Stimulated activated CD4-positive, alpha-beta T cell treated with anti-CD3 and anti-CD28 coated beads, TNF-alpha, amount 100 ng/mL, for 24 hours (primary cell): ENCODE results near the gene RIPPLY2.
"Not testable (repeated sequence)": the region's sequence is repeated elsewhere in the genome, so short reads cannot be mapped to it uniquely, and the experiment has no call there.

ENCODE experiments used
- DNase-seq, 3 experiments: peaks; one replicate each; pipeline ENCODE4 v3.0.0-alpha.2; 2020; ENCODE audit warnings: low read depth in 3 of 3

Gene RIPPLY2, protein sequence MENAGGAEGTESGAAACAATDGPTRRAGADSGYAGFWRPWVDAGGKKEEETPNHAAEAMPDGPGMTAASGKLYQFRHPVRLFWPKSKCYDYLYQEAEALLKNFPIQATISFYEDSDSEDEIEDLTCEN

DNA sequence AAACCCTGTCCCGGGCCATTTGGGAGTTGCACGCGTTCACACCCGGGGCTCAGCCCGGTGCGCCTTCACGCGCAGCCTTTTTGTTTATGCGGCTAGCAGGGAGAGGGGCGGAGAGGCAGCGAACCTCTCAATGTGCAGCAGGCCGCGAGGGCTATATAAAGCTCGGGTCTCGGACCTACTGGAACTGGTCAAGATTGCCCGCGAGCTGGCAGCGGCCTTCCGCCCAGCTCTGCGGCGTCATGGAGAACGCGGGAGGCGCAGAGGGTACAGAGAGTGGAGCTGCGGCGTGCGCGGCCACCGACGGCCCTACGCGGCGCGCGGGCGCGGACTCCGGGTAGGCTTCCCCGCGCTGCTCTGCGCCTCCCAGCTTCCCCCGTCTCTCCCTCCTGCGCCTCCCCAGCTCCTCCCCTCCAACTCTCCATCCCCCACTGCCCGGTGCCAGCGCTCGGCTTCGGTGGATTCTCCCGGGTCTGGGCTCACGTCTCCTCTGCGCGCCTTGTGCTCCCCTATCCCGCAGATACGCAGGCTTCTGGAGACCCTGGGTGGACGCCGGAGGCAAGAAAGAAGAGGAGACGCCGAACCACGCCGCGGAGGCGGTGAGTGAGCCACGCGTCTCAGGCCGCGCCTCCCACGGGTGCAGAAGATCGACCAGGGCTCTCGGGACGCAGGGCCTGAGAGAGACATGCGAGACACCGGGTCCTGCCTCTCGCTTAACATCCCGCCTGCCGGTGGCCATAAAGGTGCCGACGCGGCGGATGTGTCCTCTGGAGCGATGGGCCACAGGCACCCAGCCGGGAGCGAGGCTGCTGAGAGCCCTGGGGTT is at the start of gene RIPPLY2:
RIPPLY2 (plus strand) TSS at position 183 of the 823 bp plus-strand sequence; CDS start at position 240, 57 bp downstream.
- DNase-seq: peak in 1 of 3 experiments; percentile 9

DNA sequence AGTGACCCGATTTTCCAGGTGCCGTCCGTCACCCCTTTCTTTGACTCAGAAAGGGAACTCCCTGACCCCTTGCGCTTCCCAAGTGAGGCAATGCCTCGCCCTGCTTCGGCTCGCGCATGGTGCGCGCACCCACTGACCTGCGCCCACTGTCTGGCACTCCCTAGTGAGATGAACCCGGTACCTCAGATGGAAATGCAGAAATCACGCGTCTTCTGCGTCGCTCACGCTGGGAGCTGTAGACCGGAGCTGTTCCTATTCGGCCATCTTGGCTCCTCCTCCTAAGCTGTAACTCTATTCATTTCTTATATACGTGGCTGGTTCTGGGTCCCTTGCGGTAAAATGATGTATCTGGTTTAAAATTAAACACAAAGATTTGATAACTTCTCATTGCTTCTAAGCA is 49.7 kb upstream of the RIPPLY2 start:
- DNase-seq: not testable (repeated sequence)

DNA sequence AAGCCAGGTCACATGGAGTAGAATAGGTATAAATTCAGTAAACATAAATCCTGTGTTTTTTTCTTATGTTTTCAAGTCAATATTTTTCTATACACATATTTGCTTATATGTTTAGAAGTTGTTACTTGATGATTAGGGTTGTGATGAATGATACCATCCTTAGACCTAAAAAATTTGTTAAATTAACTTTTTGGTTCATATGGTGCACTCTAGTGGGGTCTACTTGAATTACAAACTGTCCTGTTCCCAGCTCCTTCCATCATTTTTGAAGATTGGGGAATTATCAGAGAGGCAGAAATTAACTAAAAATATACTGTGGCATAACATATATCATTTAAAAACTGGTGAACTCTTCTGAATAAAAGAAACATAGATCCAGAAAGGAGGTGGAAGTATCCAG is 48.3 kb upstream of the RIPPLY2 start:
- DNase-seq: no peak

DNA sequence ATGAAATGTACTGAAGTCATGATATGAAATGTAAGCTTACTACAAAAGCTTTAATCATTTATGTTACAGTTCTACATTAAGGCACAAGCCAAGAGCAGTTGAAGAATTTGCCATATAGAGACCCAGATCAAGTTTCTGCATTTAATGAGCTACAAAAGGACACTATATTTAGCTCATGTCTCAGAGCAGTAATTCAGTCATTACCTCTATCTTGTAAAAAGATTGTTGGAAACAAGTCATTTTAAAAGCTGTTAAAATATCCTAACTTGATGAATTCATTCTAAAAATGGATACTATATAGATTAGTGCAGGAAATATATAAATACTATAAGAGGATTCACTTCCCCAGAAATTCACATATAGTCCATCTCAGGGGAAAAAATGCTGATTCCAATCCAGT is 45.2 kb upstream of the RIPPLY2 start:
- DNase-seq: no peak

DNA sequence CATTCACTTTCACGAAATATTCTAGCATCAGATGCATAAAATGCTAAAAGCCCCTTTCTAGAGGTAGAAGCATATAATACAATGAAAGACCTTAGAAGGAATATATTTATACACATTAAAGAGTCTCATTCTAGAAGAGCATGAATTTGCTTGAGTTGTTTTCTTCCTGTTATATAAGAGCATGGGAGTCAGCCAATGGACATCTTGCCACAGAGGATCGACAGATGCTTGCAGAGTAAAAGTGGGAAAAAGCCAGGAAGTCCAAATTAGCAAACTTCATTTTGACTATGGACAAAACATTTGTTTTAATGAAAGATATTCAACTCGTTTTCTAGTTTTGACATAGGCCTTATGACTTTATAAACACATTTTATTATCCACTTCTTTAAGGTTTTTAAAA is 44.2 kb upstream of the RIPPLY2 start:
- DNase-seq: no peak

DNA sequence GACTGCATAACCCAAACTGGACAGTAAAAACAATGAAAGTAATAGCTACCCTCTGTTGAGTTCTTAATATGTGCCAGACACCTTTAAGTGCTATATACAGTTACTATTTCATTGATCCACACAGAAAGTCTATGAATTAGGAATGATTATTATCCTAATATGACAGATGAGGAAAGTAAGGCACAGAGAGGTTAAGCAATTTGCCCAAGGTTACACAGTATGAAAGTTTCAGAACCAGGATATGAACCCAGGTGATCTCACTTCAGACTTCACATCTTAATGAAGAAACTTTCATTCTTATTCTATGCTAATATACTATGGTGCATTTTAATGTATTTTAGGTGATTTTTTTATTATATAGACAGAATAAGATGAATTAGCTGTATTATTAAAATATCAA is 40.6 kb upstream of the RIPPLY2 start:
- no peak for DNase-seq

DNA sequence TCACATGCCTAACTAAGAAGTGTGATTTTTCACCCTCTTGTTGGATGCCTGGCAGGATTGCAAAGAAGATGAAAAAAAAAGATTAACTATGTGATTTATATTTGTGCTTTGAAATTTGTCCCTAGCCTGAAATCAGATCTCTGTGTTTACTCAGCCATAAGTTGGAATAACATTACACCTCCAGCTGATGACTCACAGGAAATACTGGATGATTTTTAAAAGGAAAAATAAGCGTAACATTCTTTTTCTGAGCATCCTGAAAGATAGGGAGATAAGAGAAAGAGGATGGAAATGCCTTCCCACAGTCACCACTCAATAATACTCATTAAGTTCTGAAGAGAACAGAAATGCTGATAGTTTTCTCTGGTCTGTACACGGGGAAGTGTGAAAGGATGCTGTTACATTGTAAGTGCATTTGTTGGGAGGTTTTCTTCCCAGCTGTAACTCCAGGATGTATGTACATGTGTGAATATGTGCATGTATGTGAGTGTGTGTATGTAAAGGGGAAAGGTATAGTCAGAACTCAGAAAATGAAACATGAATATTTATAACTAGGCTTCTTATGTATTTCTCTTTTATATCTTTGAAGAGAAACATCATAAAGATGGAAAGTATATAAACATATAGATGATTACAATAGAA is 37.4 kb upstream of the RIPPLY2 start:
- DNase-seq: no peak

DNA sequence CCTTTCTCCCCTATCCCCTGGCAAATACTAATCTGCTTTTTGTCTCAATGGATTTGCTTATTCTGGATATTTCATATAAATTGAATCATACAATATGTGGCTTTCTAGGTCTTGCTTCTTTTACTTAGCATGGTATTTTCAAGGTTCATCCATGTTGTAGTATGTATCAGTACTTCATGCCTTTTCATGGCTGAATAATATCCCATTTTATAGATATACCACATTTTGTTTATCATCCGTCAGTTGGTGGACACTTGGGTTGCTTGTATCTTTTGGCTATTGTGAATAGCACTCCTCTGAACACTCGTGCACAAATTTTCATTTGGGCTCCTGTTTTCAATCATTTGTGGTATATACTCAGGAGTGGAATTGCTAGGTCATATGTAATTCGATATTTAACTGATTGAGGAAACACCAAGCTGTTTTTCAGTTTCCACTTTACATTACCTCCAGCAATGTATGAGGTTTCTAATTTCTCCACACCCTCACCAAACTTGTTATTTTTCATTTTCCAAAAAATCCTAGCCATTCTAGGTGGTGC is 30.5 kb upstream of the RIPPLY2 start:
- DNase-seq: no peak

DNA sequence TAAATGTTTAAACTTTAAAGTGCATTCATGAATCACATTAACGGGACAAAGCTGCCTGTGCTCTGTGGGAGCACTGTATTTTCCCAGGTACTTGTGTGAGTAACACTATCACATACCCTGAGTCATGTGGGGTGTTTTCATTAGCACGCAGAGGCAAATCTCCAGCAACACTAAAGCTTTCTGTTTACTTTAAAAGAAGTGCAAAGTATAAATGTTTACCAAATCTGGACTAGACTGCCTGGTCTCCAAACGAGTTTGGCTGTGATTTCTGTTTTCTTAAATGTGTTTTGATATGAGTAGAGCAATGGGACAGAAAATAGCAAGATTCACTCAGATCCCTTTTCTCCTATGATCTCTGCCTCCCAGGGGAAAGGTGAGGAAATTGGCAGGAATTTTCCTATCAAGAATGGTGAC is 28.8 kb upstream of the RIPPLY2 start:
- DNase-seq: no peak

DNA sequence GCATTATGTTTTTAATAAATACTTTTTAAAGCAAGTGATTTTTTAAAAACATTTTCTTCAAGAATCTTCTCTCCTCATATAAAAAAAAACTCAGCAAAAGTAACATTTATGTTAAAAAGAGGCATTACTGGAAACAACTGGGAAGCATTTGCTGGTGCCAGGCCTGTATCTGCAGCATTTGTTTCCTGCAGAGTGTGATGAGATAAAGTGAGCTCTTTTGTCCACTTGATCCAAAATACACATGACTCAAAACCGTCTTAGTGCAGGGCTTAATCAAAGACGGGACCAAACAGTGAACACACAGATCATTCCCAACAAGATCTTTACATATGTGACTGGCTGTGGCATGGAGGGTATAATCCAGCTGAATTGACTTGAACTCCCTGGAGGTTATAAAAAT is 28.3 kb upstream of the RIPPLY2 start:
- no peak for DNase-seq

DNA sequence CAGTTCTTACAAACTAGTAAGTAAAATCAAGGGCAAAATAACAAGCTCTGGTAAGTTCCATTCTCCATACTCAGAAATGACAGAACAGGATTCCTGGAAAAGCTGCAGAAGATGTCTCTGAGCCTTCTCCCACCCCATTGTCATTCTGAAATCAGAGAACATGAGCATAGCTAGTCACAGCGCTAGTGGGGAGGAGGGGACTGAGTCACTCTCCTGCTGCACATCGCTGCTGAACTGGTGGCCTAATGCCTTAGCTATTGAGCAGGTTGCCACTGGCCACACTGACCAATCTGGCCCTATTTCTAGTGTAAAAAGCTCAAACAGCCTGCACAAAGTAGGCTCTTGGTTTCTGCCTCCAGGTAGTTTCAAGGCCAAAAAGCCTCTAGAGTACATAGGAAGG is 26.1 kb upstream of the RIPPLY2 start:
- no peak for DNase-seq

DNA sequence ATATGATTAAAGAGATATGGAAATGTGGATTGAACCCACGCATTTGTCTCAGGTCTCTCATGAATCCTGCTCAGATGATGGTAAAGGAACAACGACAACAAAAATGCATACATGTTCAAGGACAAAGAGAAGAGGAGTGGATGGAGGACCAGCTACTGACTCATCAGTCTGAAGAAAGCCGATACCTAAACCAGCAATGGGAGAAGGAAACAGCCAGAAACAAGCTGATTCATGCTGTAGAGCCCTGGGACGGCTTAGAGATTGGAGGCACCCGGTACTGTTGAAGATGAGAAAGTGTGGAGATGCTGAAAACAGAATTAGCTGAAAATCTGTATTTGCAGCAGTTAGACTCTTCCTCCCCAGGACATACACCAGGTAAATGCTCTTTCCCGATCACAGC is 14.4 kb upstream of the RIPPLY2 start:
- DNase-seq: no peak

DNA sequence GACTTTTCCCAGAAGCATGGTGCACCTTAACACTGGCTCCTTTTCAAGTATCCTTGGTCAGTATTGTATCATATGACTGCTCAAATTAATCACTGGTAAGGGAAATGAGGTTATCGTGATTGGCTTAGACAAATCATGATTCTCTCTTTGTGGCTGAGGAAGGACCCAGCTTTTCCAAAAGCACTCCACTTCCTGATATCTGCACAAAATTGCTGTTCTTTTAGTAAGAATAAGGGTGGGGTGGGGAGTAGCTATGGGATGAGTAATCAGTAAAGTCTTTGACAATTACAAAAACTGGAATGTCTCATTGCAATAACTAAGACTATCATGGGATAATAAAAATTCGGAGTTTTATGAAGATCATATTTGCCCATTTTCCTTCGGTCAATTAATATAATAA is 9.0 kb upstream of the RIPPLY2 start:
- no peak for DNase-seq

DNA sequence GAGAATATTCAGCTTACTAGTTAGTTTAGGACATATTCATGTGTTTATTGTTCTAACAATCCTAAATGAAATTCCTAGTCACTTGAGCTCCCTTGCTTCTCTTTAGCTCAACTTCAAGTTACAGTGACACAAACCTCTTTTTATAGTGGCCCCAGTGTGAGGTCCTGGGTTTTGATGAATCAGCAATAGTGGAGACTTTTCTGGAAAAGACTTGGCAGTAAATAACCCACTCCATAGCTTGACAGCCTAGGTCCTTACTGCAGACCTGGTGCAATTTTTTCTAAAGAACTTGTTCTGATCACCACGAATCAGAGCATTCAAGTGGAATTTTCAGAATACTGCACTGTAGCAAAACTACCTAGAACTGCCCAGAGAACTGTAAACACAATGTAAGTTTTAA is 6.9 kb upstream of the RIPPLY2 start:
- no peak for DNase-seq

DNA sequence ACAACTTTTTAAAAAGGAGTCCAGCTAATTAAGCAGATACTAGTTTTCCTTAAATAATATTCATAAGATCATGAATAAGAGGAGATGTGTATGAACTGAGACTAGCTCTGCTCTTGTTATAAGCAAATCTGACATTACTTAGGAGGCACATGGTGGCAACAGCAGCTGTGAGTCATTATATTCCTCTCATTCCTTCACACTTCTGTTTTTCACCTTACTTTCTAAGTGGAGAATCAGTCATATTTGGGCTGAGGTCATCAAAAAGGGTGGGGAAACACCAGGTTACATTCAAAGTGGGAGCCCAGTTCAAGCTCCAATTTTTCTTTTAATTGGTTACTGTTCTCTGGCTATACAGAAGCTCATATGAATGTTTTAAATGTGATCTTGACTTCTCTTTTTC is 6.0 kb upstream of the RIPPLY2 start:
- no peak for DNase-seq

DNA sequence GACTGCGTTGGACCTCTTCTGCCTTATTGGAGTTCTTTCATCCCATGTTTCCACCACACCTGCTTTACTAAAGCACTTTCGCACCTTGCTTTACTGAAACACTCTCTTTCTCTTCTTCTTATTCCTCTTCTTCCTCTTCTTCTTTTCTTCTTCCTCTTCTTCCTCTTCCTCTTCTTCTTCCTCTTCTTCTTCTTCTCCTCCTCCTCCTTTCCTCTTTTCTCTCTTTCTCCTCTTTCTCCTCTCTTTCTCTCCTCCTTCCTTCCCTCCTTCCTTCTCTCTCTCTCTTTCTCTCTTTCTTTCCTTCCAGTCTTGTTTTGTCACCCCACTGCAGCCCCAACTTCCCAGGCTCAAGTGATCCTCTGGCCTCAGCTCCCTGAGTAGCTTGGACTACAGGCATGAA is 4.0 kb upstream of the RIPPLY2 start:
- DNase-seq: no peak

DNA sequence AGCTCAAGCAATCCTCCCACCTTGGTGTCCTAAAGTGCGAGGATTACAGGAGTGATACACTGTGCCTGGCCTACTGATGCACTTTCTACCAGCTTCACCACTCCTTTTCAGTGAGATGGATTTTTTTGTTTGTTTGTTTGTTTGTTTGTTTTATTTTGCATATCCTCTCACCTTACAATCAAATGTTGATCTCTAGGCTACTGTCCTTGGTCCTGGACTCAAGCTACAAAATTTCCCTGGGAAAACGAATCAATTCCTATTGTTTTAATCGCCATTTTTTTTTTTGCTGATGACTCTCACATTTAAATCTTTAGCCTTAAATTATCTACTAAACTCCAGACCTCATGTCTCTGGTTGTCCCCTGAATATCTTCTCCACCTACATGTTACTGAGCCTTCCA is 3.5 kb upstream of the RIPPLY2 start:
- no peak for DNase-seq

DNA sequence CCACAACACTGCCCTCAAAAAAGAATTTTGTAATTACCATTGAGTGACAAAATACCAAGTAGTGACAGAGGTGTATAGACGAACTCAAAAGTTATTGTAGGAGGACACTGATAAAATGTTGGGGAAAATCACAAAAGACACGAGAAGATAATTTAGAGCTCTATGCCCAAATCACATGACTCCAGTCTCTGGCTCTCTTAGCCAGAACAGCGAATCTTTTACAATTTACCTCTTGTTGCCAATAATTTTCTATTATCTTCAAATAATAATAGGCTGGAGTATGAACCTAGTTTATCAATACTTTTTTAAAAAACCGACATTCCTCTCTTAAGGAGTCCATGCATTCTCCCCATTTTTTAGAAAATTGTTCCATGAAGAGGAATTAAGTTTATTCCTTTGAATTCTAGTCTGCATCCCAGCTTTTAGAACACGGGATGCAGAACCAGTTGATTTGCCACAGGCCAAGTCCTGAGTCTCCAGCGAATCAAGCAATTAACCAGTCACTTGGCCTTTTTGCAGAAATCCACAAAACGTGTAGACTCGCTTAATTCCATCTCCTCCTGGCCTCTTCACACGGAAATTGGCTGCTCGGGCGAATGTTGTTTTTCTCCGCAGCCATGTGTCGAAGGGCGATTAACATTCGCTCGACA is 507 bp upstream of the RIPPLY2 start:
- no peak for DNase-seq

DNA sequence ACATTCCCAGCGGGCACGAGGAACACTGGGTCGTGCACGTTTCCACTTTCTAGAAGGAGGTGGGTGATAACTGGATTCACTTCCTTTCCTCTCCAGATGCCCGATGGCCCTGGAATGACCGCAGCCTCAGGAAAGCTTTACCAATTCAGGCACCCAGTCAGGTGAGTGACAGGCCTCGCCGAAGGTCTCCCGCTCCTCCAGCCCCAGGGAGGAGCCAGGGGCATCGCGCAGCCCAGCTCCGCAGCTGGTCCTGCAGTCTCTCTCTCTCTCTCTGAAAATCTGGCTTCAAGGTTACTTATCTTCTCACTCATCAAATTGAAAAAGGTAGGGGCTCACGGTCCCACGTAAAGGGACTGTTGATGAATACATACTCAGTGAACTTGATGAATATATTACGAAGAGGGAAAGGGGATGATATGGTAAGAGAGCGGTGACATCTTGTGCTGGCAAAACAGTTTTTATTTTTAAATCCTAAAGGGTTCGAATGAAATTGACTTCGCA is 891 bp downstream of the RIPPLY2 start:
- no peak for DNase-seq

DNA sequence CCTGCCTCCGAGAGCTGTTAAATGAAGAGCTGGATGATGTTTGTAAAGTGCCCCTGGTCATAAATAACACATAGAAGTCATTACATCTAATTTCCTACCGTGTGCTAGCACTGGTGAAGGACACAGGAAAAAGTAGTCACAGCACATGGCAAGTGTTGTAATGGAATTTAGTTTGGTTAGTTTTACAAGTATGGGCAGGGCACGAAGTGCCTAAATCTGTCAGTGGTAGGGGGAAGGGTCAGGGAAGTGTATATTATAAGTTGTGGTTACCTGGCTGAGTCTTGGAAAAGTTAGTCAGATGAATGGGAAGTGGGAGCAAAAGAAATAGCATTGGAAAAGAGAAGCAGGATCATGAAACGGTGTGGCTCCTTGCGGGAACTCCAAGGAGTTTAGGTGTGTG is 1.6 kb downstream of the RIPPLY2 start:
- DNase-seq: no peak

DNA sequence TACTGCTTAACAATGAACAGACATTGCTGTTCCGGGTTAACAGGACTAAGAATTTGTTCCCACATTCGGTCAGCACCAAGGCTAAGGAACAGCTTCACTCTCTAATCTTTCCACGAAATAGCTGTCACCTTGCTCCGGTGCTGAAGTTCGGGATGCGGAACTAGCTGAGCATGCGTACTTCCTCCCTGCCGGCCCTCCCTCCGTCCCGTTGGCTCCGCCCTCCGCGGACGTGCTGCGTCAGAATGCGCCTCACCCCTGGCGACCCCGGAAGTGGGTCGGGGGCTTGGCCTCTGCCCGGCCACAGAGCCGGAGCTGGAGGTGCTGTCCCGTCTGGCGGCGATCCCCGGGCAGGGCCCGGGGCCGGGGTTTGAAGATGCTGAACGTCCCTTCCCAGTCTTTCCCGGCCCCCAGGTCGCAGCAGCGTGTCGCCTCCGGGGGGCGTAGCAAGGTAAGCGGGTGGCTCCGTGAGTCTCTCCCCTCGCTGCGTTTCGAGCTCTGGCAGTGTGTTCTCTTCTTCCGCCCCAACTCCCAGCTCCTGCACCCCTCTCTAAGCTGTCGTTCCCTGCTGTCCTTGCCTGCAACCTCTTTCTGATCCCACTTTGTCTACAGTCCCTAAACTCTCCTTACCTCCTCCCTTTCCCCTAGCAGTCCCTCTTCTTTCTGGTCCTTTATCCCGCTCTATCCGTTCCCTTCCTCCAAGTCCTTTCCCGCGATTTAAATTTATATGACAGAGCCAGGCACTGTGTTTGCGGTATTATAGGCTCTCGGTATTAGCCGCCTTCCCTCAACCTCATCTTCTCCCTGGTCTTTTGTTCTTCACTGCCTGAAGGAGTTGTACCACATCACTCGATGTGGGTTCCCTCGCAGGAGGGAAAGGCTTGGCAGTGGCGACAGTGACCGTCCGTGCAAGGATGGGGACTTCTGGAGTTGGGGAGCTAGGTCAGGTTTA is 6.5 kb downstream of the RIPPLY2 start, which contains the start of gene CYB5R4:
CYB5R4 (plus strand) TSS at position 280 of the 949 bp plus-strand sequence; CDS start at position 374, 94 bp downstream.
- DNase-seq: peak; percentile 88 to 93 (median 89)
